Lung (tissue), 12 donors: Measurements from ENCODE around the gene ADAMTSL2. TPM values are rescaled to one million over a fixed set of nuclear protein-coding genes. Genes with fewer than 3 reads are reported as not detected.

Experiments
- ATAC-seq: fragments of 200-7000 bp; cut with Tn5 transposase; one replicate; pipeline ENCODE4 v1.9.1; 2020; ENCODE audit warnings: moderate number of reproducible peaks; ENCODE audit not compliant: insufficient read depth, low FRiP score
- DNase-seq, 3 donors: peaks; one replicate each; pipeline ENCODE4 v3.0.0-alpha.2; 2013 to 2017
- H3K27ac ChIP-seq, 2 donors: one replicate each; pipeline ENCODE4 v1.5.1; 2013; ENCODE audit warnings: mild to moderate bottlenecking in 2 of 2, moderate library complexity in 2 of 2, control low read depth in 1 of 2, inconsistent platforms in 1 of 2, low read depth in 1 of 2, low read length in 1 of 2
- H3K27me3 ChIP-seq, 3 donors: one replicate each; pipeline ENCODE4 v1.5.1; 2013; ENCODE audit warnings: low read length in 2 of 3; ENCODE audit not compliant: control insufficient read depth in 3 of 3, insufficient read depth in 3 of 3
- H3K36me3 ChIP-seq, 4 donors: one replicate each; pipeline ENCODE4 v1.5.1; 2013; ENCODE audit warnings: low read length in 4 of 4, mild to moderate bottlenecking in 1 of 4, moderate library complexity in 1 of 4; ENCODE audit not compliant: control insufficient read depth in 4 of 4, insufficient read depth in 4 of 4
- H3K4me1 ChIP-seq, 5 donors: one replicate each; pipeline ENCODE4 v1.5.1; 2013; ENCODE audit warnings: low read length in 5 of 5, mild to moderate bottlenecking in 2 of 5, moderate library complexity in 1 of 5; ENCODE audit not compliant: control insufficient read depth in 5 of 5, insufficient read depth in 5 of 5
- H3K4me3 ChIP-seq: one replicate; pipeline ENCODE4 v1.5.1; 2013; ENCODE audit warnings: mild to moderate bottlenecking, control low read depth, moderate library complexity
- H3K9ac ChIP-seq, 2 donors: one replicate each; pipeline ENCODE4 v1.5.1; 2013; ENCODE audit warnings: low read length in 2 of 2, control low read depth in 1 of 2; ENCODE audit not compliant: insufficient read depth in 1 of 2
- H3K9me3 ChIP-seq, 4 donors: one replicate each; pipeline ENCODE4 v1.5.1; 2013; ENCODE audit warnings: low read length in 3 of 4, mild to moderate bottlenecking in 1 of 4, moderate library complexity in 1 of 4; ENCODE audit not compliant: control insufficient read depth in 4 of 4, insufficient read depth in 3 of 4
- CTCF ChIP-seq: IDR thresholded peaks from 2 replicates; pipeline ENCODE4 v1.5.1; 2012; ENCODE audit warnings: mild to moderate bottlenecking; ENCODE audit errors: control extremely low read depth, extremely low read depth
- WGBS, 2 donors: extraction: QIAGEN DNeasy Blood & Tissue Kit; methylation state at CpG; one replicate each; pipeline ENCODE4 v1.1.7; 2013; 5-methylcytosine and 5-hydroxymethylcytosine counted together
- polyA plus RNA-seq, 2 donors: library from polyadenylated mRNA; stranded (reverse); fragments of 200-250 nt; gene quantifications; one replicate each; pipeline ENCODE4 v1.2.1, GENCODE V29; 2013
- total RNA-seq, 2 donors: library from RNA; depleted of rRNA in 1 of 2; stranded (reverse); fragments of >200 nt in 1 of 2; gene quantifications; one replicate each; pipeline ENCODE4 v1.2.1, GENCODE V29; 2014 to 2021
- donor health status: control.
- donor health status: control.
- donor health status: Bipolar disorder and iron deficiency.
- donor health status: healthy.
- donor health status: DM: yes; HTN: yes; CAD: no.

ADAMTSL2 gene
- total and polyA plus RNA-seq, 4 donors = 6.4 to 20.6 (median 10.1) TPM

GRCh38 chr9:133618726-133619125 lies 84.2 kb downstream of the ADAMTSL2 start:
- no peak for ATAC-seq
- no peak for TF ChIP-seq CTCF
- 83 to 88% methylated on average over 10 of the region's 10 CpGs for WGBS, 2 donors

GRCh38 chr9:133619791-133620190 lies 85.3 kb downstream of the ADAMTSL2 start:
- peaks cover 0 to 4% (median 0%) of the 10 kb centered on the region in 5 donors for H3K4me1 ChIP-seq
- peaks cover 0 to 34% (median 2%) of the 10 kb centered on the region in 3 donors for H3K27me3 ChIP-seq
- H3K4me3 ChIP-seq = no peak overlapping the region
- WGBS, 2 donors = 6 to 15% methylated on average over 8 of the region's 8 CpGs
- H3K9me3 ChIP-seq = no peaks in the 10 kb centered on the region
- no peak overlapping the region for H3K9ac ChIP-seq
- no peaks in the 10 kb centered on the region for H3K36me3 ChIP-seq
- TF ChIP-seq CTCF = no peak
- no peak overlapping the region for H3K27ac ChIP-seq
- DNase-seq (peak in 1 of 3 donors; percentile 32), ATAC-seq (no peak)

More at GRCh38 chr9:133618726-133619125, 84.2 kb downstream of the ADAMTSL2 start:
- Histone ChIP-seq H3K4me3 (no peak overlapping the region), H3K9me3 (no peaks in the 10 kb centered on the region), H3K4me1 (peaks cover 0 to 4% (median 0%) of the 10 kb centered on the region in 5 donors), H3K36me3 (no peaks in the 10 kb centered on the region), H3K27ac (no peak overlapping the region), H3K9ac (no peak overlapping the region), H3K27me3 (peaks cover 0 to 43% (median 2%) of the 10 kb centered on the region in 3 donors)
- no peak for DNase-seq

- TF ChIP-seq CTCF = no peak
- H3K9ac ChIP-seq = no peak overlapping the region
- peaks cover 0 to 22% (median 2%) of the 10 kb centered on the region in 3 donors for H3K27me3 ChIP-seq
- 74 to 84% methylated on average over 11 of the region's 11 CpGs for WGBS, 2 donors
- no peak overlapping the region for H3K4me3 ChIP-seq
- DNase-seq (no peak), ATAC-seq (no peak)
- H3K4me1 ChIP-seq = no peaks in the 10 kb centered on the region
- H3K27ac ChIP-seq = no peak overlapping the region
- no peaks in the 10 kb centered on the region for H3K36me3 ChIP-seq
- peaks cover 0 to 7% (median 0%) of the 10 kb centered on the region in 4 donors for H3K9me3 ChIP-seq
These were observed 87.3 kb downstream of the ADAMTSL2 start for GRCh38 chr9:133621725-133622267.

GRCh38 chr9:133622555-133622954 lies 88.1 kb downstream of the ADAMTSL2 start:
- Histone ChIP-seq H3K27me3 (peaks cover 0 to 22% (median 2%) of the 10 kb centered on the region in 3 donors), H3K36me3 (no peaks in the 10 kb centered on the region), H3K4me1 (no peaks in the 10 kb centered on the region), H3K4me3 (no peak overlapping the region), H3K27ac (no peak overlapping the region), H3K9ac (no peak overlapping the region), H3K9me3 (peaks cover 0 to 9% (median 0%) of the 10 kb centered on the region in 4 donors)
- 74 to 75% methylated on average over 5 of the region's 5 CpGs for whole genome bisulfite sequencing, 2 donors
- ATAC-seq (no peak), DNase-seq (no peak)
- no peak for TF ChIP-seq CTCF
